IPS-15b (cell line): ENCODE results near the gene SPARC.
"Not testable (repeated sequence)": the region's sequence is repeated elsewhere in the genome, so short reads cannot be mapped to it uniquely, and the experiment has no call there.

ENCODE experiments used
- H3K27me3 ChIP-seq: one replicate; pipeline ENCODE4 v1.6.1; 2013; ENCODE audit warnings: low read length; ENCODE audit not compliant: control insufficient read depth, insufficient read depth
- H3K36me3 ChIP-seq: one replicate; pipeline ENCODE4 v1.6.1; 2013; ENCODE audit warnings: low read length; ENCODE audit not compliant: control insufficient read depth, insufficient read depth
- H3K4me1 ChIP-seq: one replicate; pipeline ENCODE4 v1.6.1; 2013; ENCODE audit warnings: mild to moderate bottlenecking, low read length; ENCODE audit not compliant: control insufficient read depth, insufficient read depth
- H3K4me3 ChIP-seq: one replicate; pipeline ENCODE4 v1.5.1; 2013; ENCODE audit warnings: low read depth, low read length
- H3K9ac ChIP-seq: one replicate; pipeline ENCODE4 v1.6.1; 2013; ENCODE audit warnings: low read depth, mild to moderate bottlenecking, low read length
- H3K9me3 ChIP-seq: one replicate; pipeline ENCODE4 v1.6.1; 2013; ENCODE audit warnings: mild to moderate bottlenecking, low read length; ENCODE audit not compliant: control insufficient read depth, insufficient read depth

Gene SPARC, protein sequence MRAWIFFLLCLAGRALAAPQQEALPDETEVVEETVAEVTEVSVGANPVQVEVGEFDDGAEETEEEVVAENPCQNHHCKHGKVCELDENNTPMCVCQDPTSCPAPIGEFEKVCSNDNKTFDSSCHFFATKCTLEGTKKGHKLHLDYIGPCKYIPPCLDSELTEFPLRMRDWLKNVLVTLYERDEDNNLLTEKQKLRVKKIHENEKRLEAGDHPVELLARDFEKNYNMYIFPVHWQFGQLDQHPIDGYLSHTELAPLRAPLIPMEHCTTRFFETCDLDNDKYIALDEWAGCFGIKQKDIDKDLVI

GRCh38 chr5:151686674-151687407 lies at the start of gene SPARC:
TSS of gene SPARC (minus strand) at chr5:151686915. CDS start at chr5:151676188, 10,727 bp downstream.
- H3K4me1 ChIP-seq: peaks cover 14% of the 10 kb centered on the region
- H3K4me3 ChIP-seq: peak within 1 kb of the TSS; percentile 87
- H3K9me3 ChIP-seq: no peaks in the 10 kb centered on the region
- H3K36me3 ChIP-seq: no peaks in the 10 kb centered on the region
- H3K9ac ChIP-seq: peak within 1 kb of the TSS; percentile 48
- H3K27me3 ChIP-seq: no peaks in the 10 kb centered on the region

- Histone ChIP-seq H3K9me3 (no peaks in the 10 kb centered on the region), H3K27me3 (no peaks in the 10 kb centered on the region), H3K4me1 (peaks cover 16% of the 10 kb centered on the region), H3K4me3 (no peak overlapping the region), H3K36me3 (no peaks in the 10 kb centered on the region), H3K9ac (no peak overlapping the region)
Observed at GRCh38 chr5:151735646-151736045, 48.9 kb upstream of the SPARC start.

DNA sequence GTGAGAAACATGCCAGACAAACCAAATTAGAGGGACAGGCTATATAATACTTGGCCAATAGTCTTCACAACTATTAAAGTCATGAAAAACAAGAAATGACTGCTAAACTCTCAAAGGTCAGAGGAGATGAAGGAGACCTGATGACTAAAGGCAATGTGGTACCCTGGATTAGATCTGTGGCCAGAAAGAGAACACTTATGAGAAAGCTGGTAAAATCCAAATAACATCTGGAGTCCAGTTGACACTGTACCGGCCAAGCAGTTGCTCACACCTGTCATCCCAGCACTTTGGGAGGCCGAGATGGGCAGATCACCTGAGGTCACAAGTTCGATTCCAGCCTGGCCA lies 47.3 kb upstream of the SPARC start:
- Histone ChIP-seq H3K9me3 (no peaks in the 10 kb centered on the region), H3K27me3 (no peaks in the 10 kb centered on the region), H3K4me3 (no peak overlapping the region), H3K4me1 (peaks cover 5% of the 10 kb centered on the region), H3K36me3 (no peaks in the 10 kb centered on the region), H3K9ac (no peak overlapping the region)

DNA sequence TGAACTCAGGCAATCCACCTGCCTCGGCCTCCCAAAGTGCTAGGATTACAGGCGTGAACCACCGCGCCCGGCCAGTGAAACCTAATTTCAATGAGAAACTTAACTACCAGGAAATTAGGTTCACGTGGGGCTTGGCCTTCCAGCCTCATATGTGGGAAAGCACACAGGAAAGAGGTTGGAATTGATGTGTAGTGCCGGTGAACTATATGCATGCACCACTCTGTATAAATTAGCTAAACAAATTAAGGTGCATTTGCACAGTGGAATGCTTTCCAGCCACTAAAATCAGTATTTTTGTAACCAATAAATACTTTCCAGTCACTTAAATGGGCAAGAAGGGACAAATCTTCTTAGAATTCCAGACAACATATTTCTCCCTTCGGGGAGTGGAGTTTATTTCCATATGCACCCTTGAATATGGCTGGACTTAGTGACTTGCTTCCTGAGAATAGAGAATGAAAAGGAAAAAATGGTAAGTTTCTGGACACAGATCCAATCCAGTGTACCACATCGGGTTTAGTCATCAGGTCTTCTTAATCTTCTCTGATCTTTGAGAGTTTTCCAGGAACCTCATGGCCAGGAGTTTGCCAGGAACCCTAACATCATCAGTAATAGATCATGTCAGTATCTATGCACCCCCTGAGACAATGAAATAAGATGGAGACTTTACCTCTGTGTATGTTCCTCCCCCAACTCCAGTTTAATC lies 46.8 kb upstream of the SPARC start:
- H3K4me3 ChIP-seq: no peak overlapping the region

DNA sequence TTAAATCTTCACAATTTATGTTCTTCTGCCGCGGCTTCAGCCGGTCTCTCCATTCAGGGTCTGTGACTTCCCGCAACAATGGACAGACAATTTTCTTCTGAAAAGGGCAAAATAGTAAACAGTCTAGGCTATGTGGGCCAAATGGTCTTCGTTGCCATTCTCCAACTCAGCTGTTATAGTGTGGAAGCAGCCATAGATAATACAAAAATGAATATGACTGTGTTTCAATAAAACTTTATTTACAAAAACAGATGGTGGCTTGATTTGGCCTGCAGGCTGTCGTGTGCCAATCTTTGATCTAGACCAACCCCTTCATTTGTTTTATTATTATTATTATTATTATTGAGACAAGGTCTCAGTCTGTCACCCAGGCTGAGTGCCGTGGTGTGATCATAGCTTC lies 43.7 kb upstream of the SPARC start:
- no peak overlapping the region for H3K9ac ChIP-seq
- H3K27me3 ChIP-seq: no peaks in the 10 kb centered on the region
- H3K4me3 ChIP-seq: no peak overlapping the region
- H3K4me1 ChIP-seq: peaks cover 5% of the 10 kb centered on the region
- no peaks in the 10 kb centered on the region for H3K36me3 ChIP-seq
- no peaks in the 10 kb centered on the region for H3K9me3 ChIP-seq

More for the DNA sequence above, 46.8 kb upstream of the SPARC start:
- Histone ChIP-seq H3K9me3 (no peaks in the 10 kb centered on the region), H3K4me1 (peaks cover 5% of the 10 kb centered on the region), H3K27me3 (no peaks in the 10 kb centered on the region), H3K36me3 (no peaks in the 10 kb centered on the region), H3K9ac (no peak overlapping the region)

DNA sequence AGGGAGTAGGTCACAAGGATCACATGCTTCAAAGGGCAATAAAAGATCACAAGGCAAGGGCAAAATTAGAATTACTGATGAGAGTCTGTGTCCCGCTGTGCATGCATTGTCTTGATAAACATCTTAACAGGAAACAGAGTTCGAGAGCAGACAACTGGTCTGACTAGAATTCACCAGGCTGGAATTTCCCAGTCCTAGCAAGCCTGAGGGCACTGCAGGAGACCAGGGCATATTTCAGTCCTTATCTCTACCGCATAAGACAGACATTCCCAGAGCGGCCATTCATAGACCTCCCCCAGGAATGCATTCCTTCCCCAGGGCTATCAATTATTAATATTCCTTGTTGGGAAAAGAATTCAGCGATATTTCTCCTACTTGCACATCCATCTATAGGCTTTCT lies 42.9 kb upstream of the SPARC start:
- H3K4me1 ChIP-seq, H3K36me3 ChIP-seq, H3K4me3 ChIP-seq, H3K27me3 ChIP-seq, H3K9ac ChIP-seq, H3K9me3 ChIP-seq: not testable (repeated sequence)

DNA sequence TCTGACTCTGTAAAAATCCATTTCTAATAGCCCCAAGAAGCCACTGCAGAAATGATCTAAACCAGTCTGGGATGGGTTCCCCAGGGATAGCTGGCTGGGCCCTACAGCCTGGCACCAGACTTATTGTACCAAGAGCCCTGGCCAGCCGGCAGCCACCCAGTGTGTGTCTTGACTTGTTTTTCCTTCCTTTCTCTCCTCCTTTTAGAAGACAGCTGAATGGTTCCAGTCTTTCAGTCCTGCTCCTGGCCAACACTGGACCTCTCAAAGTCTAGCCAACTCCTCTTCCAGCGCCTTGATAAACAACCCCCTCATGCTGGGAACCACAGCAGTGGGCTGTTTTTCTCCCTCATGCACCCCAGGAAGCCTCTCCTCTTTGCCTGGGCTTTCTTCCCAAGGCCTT lies 37.6 kb upstream of the SPARC start:
- Histone ChIP-seq H3K27me3 (no peaks in the 10 kb centered on the region), H3K4me3 (no peak overlapping the region), H3K9me3 (no peaks in the 10 kb centered on the region), H3K9ac (no peak overlapping the region), H3K36me3 (no peaks in the 10 kb centered on the region), H3K4me1 (peaks cover 15% of the 10 kb centered on the region)

- H3K9ac ChIP-seq: no peak overlapping the region
- H3K27me3 ChIP-seq: no peaks in the 10 kb centered on the region
- H3K4me1 ChIP-seq: peaks cover 15% of the 10 kb centered on the region
Observed at GRCh38 chr5:151722546-151722945, 35.8 kb upstream of the SPARC start.

DNA sequence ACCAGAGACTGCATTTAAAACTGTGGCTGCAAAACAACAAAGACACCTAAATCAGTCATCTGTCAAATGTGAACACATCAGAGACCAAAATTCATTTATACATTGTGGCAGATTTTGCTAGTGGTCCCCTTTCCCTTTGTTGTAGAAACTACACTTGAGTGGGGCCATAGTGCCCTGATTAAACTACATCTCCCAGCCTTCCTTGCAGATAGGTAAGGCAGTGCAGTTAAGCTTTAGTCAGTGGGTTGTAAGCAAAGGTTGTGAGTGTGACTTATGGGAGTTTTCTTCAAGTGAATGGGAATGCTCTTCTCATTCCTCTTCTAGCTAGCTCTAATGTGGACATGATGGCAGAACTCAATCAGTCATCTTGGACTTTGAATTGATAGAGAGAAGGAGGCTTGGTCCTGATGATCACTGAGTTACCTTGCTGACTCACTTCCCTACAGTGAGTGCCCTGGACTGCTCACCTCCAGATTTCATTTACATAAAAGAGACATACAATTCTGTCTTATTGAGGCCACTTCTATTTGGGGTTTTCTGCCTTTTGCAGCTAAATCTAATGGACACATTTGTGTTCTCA lies 35.2 kb upstream of the SPARC start:
- no peaks in the 10 kb centered on the region for H3K36me3 ChIP-seq
- H3K9me3 ChIP-seq: no peaks in the 10 kb centered on the region
- no peak overlapping the region for H3K9ac ChIP-seq
- no peaks in the 10 kb centered on the region for H3K27me3 ChIP-seq
- peaks cover 15% of the 10 kb centered on the region for H3K4me1 ChIP-seq
- H3K4me3 ChIP-seq: no peak overlapping the region

More at GRCh38 chr5:151722546-151722945, 35.8 kb upstream of the SPARC start:
- Histone ChIP-seq H3K4me3 (no peak overlapping the region), H3K9me3 (no peaks in the 10 kb centered on the region), H3K36me3 (no peaks in the 10 kb centered on the region)

DNA sequence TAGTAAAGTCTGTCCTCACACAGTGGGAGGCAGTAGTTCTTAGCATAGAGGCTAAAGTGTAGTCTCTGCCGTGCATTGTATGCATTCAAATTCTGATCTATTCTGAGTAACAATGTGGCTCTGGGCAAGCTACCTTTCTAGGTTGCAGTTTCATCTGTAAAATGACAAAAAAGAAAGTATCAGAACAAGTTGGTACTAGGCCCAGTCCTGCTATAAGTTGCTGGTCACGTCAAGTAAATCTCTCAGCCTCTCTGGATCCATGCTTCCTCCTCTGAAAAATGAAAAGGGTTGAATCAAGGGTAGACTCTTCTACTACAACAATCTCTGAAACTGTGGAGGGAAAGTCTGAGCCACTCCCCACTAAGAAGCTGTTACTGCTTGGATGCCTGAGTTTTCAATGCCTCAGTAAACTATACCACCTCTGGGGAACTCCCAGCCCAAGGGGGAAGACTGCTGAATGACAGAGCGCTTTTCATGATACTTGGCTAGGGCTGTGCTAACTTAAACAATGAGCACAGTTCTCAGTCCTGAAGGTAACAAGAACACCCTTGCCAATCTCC lies 34.5 kb upstream of the SPARC start:
- H3K4me1 ChIP-seq: peaks cover 15% of the 10 kb centered on the region
- H3K36me3 ChIP-seq: no peaks in the 10 kb centered on the region
- H3K9me3 ChIP-seq: no peaks in the 10 kb centered on the region
- H3K9ac ChIP-seq: no peak overlapping the region
- no peak overlapping the region for H3K4me3 ChIP-seq
- no peaks in the 10 kb centered on the region for H3K27me3 ChIP-seq

DNA sequence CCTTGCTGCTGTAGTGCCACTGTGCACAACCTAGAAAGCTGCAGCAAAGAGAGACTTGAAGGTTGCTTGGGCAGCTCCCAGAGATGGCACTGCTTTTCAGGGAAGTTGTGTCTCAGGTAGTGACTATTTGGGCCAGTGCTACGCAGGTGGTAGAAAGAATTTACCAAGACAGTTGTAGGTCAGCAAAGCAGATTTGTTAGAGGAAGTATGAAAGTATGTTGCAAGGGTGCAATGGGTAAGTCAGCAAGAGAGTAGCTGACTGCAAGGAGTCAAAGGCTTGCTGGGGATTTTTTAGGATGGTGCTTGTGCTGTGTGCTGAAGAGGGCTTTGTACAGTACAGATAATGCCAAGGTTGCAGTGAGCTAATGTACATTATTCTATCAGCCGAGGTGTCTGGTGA lies 33.5 kb upstream of the SPARC start:
- H3K4me1 ChIP-seq: peaks cover 15% of the 10 kb centered on the region
- no peak overlapping the region for H3K9ac ChIP-seq
- H3K27me3 ChIP-seq: no peaks in the 10 kb centered on the region
- no peak overlapping the region for H3K4me3 ChIP-seq
- H3K36me3 ChIP-seq: no peaks in the 10 kb centered on the region
- no peaks in the 10 kb centered on the region for H3K9me3 ChIP-seq
